GM12801 (cell line): ENCODE data around the gene ITPK1.

Source experiments
- CTCF ChIP-seq: IDR thresholded peaks from one replicate; pipeline ENCODE4 v1.5.1; 2011; ENCODE audit warnings: control low read depth; ENCODE audit not compliant: insufficient read length; ENCODE audit errors: extremely low read depth

ITPK1 gene

GRCh38 chr14:93079865-93080403 lies 35.8 kb downstream of the ITPK1 start:
- TF ChIP-seq CTCF = no peak

GRCh38 chr14:93079321-93079720 lies 36.4 kb downstream of the ITPK1 start:
- no peak for TF ChIP-seq CTCF

- TF ChIP-seq CTCF = no peak
These were observed 36.9 kb downstream of the ITPK1 start for GRCh38 chr14:93078870-93079269.

- TF ChIP-seq CTCF = no peak
These were observed 39.0 kb downstream of the ITPK1 start for GRCh38 chr14:93076755-93077154.

- no peak for TF ChIP-seq CTCF
These were observed 39.8 kb downstream of the ITPK1 start for GRCh38 chr14:93075891-93076290.

- TF ChIP-seq CTCF = no peak
These were observed 41.6 kb downstream of the ITPK1 start for GRCh38 chr14:93073910-93074769.

- no peak for TF ChIP-seq CTCF
These were observed 42.4 kb downstream of the ITPK1 start for GRCh38 chr14:93073358-93073707.
